Pancreas (tissue), 10 donors: Measurements from ENCODE around the gene VRK3. TPM values are rescaled to one million over a fixed set of nuclear protein-coding genes. Genes with fewer than 3 reads are reported as not detected.

ENCODE experiments used
- ATAC-seq, 4 donors: fragments of 200-7000 bp; cut with Tn5 transposase; one replicate each; pipeline versions ENCODE4 v1.8.0 to v1.9.1; 2020; ENCODE audit warnings: mild to moderate bottlenecking in 4 of 4, moderate library complexity in 4 of 4
- DNase-seq, 6 donors: peaks; one replicate each; pipeline ENCODE4 v3.0.0-alpha.2; 2020
- FAIRE-seq: peaks from 2 replicates; lab custom pipeline; 2012; peaks lifted over from hg19 to GRCh38; lab: Jason Lieb, UNC
- H3K27ac ChIP-seq, 4 donors: fragments of 200-600 bp; sonication (generic); 1 replicate in 3 of 4; 2 replicates in 1 of 4; pipeline versions ENCODE4 v1.5.0 to v1.8.0; 2020
- H3K27me3 ChIP-seq, 4 donors: fragments of 200-600 bp; one replicate each; pipeline ENCODE4 v1.8.0; 2021
- H3K36me3 ChIP-seq, 3 donors: fragments of 200-600 bp; sonication (generic) in 1 of 3; one replicate each; pipeline versions ENCODE4 v1.5.0 to v1.8.0; 2020 to 2021
- H3K4me1 ChIP-seq, 3 donors: fragments of 200-600 bp; one replicate each; pipeline ENCODE4 v1.8.0; 2021
- H3K4me3 ChIP-seq, 4 donors: fragments of 200-600 bp; sonication (generic) in 2 of 4; one replicate each; pipeline versions ENCODE4 v1.5.0 to v1.8.0; 2020 to 2021
- H3K9me3 ChIP-seq, 4 donors: fragments of 200-600 bp; one replicate each; pipeline ENCODE4 v1.8.0; 2021
- WGBS, 2 donors: extraction: QIAGEN DNeasy Blood & Tissue Kit; methylation state at CpG; one replicate each; pipeline ENCODE4 v1.1.7; 2013; 5-methylcytosine and 5-hydroxymethylcytosine counted together
- intact Hi-C, 3 donors: fragments of 100-400 bp; cut with DNase I; formaldehyde crosslinking; loops; one replicate each; pipeline versions ENCODE4 v1.11.1 to v1.14.2; 2022
- polyA plus RNA-seq, 2 donors: library from polyadenylated mRNA; stranded (reverse); fragments of 200-250 nt; gene quantifications; one replicate each; pipeline ENCODE4 v1.2.3, GENCODE V29; 2013
- total RNA-seq, 6 donors: library from RNA; stranded (reverse); fragmentation: NEBNext Ultra II Directional in 4 of 6; extraction: Animal tissue kit (Norgen Biotek cat#: 25700) in 4 of 6; gene quantifications; one replicate each; pipeline versions ENCODE4 v1.2.1 to v1.2.4, GENCODE V29; 2021 to 2023
- TF ChIP-seq, protein P1 (sequence below), 4 donors: fragments of 200-600 bp; sonication (generic) in 3 of 4; IDR thresholded peaks; one replicate each; pipeline versions ENCODE4 v1.5.0 to v1.8.0; 2021; ENCODE audit warnings: antibody characterized with exemption in 4 of 4
- donor health status: healthy with polysubstance abuse.
- donor health status: DM: no; HTN: no; CAD: no; lungs with moderate emphysema.
- donor health status: DM: no; HTN: no; CAD: no.
- donor health status: control.
- donor health status: control.
- donor health status: Bipolar disorder and iron deficiency.
- donor health status: DM: yes; HTN: yes; CAD: no.
- donor health status: DM: no; HTN: no; CAD: no.
- donor health status: DM: no; HTN: no; CAD: no.
- donor health status: DM: yes; HTN: yes; CAD: no.

VRK3 gene
- total and polyA plus RNA-seq, 8 donors = 14.4 to 32.4 (median 17.9) TPM

DNA sequence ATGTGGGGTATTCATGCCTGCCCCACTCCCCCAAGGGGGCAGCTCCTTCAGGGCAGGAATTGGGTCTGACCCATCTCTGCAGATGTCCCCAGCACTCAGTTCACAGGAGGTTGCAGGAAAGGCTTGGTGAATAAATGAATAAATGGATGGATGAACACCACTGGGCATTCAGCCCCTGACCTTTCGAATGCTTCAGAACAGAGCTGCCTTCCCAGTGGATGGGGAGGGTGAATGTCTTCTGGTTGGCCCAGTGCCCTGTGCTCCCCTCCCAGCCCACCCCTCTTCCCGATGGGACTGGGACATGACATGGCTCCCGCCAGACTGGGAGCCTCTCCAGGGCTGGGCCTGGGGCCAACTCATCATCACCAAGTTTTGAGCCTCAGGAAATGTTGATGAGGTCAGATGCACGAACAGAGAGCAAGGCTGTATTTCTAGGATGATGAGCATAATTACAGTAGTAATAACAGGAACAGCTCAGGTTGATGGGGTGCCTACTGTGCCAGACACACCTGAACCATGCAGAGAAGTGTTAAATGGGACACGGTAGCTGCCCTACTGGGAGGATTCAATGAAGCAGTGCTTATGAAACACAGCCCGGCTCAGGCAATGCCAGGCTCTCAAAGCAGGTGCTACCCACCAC lies 25.7 kb downstream of the VRK3 start:
- TF ChIP-seq, protein P1, sequence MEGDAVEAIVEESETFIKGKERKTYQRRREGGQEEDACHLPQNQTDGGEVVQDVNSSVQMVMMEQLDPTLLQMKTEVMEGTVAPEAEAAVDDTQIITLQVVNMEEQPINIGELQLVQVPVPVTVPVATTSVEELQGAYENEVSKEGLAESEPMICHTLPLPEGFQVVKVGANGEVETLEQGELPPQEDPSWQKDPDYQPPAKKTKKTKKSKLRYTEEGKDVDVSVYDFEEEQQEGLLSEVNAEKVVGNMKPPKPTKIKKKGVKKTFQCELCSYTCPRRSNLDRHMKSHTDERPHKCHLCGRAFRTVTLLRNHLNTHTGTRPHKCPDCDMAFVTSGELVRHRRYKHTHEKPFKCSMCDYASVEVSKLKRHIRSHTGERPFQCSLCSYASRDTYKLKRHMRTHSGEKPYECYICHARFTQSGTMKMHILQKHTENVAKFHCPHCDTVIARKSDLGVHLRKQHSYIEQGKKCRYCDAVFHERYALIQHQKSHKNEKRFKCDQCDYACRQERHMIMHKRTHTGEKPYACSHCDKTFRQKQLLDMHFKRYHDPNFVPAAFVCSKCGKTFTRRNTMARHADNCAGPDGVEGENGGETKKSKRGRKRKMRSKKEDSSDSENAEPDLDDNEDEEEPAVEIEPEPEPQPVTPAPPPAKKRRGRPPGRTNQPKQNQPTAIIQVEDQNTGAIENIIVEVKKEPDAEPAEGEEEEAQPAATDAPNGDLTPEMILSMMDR (IDR thresholded peaks at IDR 0.05) = no peak
- peaks cover 0 to 57% (median 15%) of the 10 kb centered on the region in 3 donors for H3K36me3 ChIP-seq
- no peak overlapping the region for H3K27ac ChIP-seq
- H3K9me3 ChIP-seq = no peaks in the 10 kb centered on the region
- H3K27me3 ChIP-seq = no peaks in the 10 kb centered on the region
- no peaks in the 10 kb centered on the region for H3K4me1 ChIP-seq
- intact Hi-C loops = no loop called here
- FAIRE-seq (no peak), DNase-seq (no peak), ATAC-seq (no peak)
- 68 to 75% methylated on average over 6 of the region's 6 CpGs for WGBS, 2 donors
- no peak overlapping the region for H3K4me3 ChIP-seq

DNA sequence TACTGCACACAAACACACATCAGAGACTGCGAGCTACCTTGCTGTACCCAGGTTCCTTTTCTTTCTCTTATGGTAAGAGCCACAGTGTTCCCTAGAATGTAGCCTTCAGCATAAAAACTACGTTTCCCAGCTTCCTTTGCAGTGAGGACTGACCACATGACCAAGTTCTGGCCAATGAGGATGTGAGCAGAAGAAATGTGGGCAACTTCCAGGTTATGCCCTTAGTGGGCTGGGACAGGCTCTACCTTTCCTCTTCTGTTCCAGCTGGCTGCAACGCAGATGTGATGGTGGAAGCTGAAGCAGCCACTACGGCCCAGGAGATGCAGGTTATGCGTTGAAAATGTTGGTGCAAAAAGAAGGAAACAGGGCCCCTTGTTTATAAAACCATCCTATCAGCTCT lies 27.5 kb downstream of the VRK3 start:
- DNase-seq (no peak), ATAC-seq (peak in 3 of 4 donors; percentile 50 to 80 (median 79)), FAIRE-seq (no peak)
- intact Hi-C loops = no loop called here
- TF ChIP-seq, protein P1 (IDR thresholded peaks at IDR 0.05) = no peak
- Histone ChIP-seq H3K27me3 (no peaks in the 10 kb centered on the region), H3K9me3 (no peaks in the 10 kb centered on the region), H3K36me3 (peaks cover 0 to 56% (median 16%) of the 10 kb centered on the region in 3 donors), H3K4me3 (no peak overlapping the region), H3K27ac (no peak overlapping the region), H3K4me1 (no peaks in the 10 kb centered on the region)
- 87 to 89% methylated on average over 5 of the region's 5 CpGs for WGBS, 2 donors

DNA sequence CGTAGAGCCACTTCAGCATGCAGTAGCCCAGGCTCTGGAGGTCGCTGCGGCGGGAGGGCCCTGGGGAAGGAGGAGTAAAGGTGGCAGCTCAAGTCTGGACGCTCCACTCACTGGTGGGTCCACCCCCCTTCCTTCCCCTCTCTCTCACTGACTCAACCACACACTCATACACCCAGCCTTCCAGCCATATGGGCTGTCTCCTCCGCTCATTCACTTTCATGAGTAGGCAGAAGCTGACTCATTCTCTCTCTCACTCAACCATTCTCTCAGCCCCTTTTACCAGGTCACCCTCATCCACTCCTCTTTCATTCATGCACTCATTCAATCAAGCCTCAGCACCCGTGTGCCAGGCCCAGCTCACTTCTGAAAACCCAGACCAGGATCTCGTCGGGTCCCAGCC lies 36.7 kb downstream of the VRK3 start:
- intact Hi-C loops = no loop called here
- Histone ChIP-seq H3K4me3 (no peak overlapping the region), H3K27ac (no peak overlapping the region), H3K36me3 (peaks cover 0 to 24% (median 5%) of the 10 kb centered on the region in 3 donors), H3K9me3 (no peaks in the 10 kb centered on the region), H3K27me3 (no peaks in the 10 kb centered on the region), H3K4me1 (no peaks in the 10 kb centered on the region)
- TF ChIP-seq, protein P1 (IDR thresholded peaks at IDR 0.05) = no peak
- DNase-seq (peak in 1 of 6 donors; percentile 40), FAIRE-seq (no peak), ATAC-seq (no peak)
- 96 to 97% methylated on average over 9 of the region's 9 CpGs for WGBS, 2 donors

DNA sequence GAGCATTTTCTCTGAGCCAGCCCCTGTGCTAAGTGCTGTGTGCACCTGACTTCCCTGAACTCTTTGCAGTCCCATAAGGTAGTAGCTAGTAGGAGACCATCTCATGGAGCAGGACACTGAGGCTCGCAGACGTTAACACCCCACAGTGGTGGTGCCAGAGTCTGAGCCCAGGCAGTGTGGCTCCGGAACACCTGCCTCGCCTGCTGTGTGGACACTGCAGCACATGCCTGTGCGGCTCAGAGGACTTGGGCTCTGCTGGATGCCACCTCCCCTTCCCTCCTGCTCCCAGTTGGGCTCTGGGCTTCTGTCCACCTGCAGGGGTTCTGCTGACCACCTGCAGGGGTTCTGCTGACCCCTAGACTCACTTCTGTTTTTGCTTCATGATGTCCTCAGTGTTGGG lies 37.2 kb downstream of the VRK3 start:
- Histone ChIP-seq H3K36me3 (peaks cover 0 to 24% (median 5%) of the 10 kb centered on the region in 3 donors), H3K27me3 (no peaks in the 10 kb centered on the region), H3K4me1 (no peaks in the 10 kb centered on the region), H3K4me3 (no peak overlapping the region), H3K9me3 (no peaks in the 10 kb centered on the region), H3K27ac (no peak overlapping the region)
- intact Hi-C loops = no loop called here
- WGBS, 2 donors = 98 to 100% methylated on average over 5 of the region's 5 CpGs
- TF ChIP-seq, protein P1 (IDR thresholded peaks at IDR 0.05) = no peak
- no peak for ATAC-seq
- no peak for FAIRE-seq
- DNase-seq = no peak

DNA sequence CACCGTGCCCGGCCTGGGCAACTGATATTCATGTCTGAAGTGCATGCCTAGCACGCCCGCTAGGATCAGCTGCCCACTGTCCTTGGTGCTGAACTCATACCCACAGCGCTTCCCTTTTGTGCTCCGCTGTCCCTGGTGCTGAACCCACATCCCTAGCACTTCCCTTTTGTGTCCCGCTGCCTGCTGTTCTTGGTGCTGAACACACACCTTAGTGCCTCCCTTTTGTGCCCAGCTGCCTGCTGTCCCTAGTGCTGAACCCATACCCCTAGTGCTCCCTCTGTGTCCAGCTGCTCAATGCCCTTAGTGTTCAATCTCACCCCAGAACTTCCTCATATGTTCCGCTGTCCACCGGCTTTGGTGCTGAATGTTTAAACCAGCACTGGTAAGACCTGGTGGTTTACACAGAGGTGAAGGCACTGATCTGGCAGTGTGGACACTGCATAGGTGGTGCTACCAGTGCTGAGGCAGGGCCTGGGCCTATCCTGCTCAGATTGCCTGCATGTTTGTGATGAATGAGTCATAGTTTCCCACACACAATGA lies 37.9 kb downstream of the VRK3 start:
- H3K36me3 ChIP-seq = peaks cover 0 to 22% (median 5%) of the 10 kb centered on the region in 3 donors
- H3K27me3 ChIP-seq = no peaks in the 10 kb centered on the region
- no peak overlapping the region for H3K27ac ChIP-seq
- DNase-seq (peak; percentile 85 to 93 (median 90)), FAIRE-seq (no peak), ATAC-seq (peak; percentile 87 to 94 (median 92))
- TF ChIP-seq, protein P1 (IDR thresholded peaks at IDR 0.05) = no peak
- peaks cover 0 to 7% (median 0%) of the 10 kb centered on the region in 3 donors for H3K4me1 ChIP-seq
- intact Hi-C loops = no loop called here
- H3K9me3 ChIP-seq = no peaks in the 10 kb centered on the region
- H3K4me3 ChIP-seq = no peak overlapping the region
- WGBS, 2 donors = 28 to 29% methylated on average over 9 of the region's 9 CpGs
